HepG2 (cell line): ENCODE data around the gene OTUB2. TPM values are rescaled to one million over a fixed set of nuclear protein-coding genes. Genes with fewer than 3 reads are reported as not detected.
A peak's percentile ranks its signal among the peaks of the same experiment; 100 is the strongest.

Experiments used
- BCL6 ChIP-seq: IDR thresholded peaks from 2 replicates; pipeline ENCODE4 v1.6.1; 2016; ENCODE audit warnings: missing genetic modification reagents, missing compliant biosample characterization
- CAMTA2 ChIP-seq: sonication (generic); formaldehyde crosslinking; IDR thresholded peaks from 2 replicates; pipeline ENCODE4 v1.4.0; 2020; ENCODE audit warnings: mild to moderate bottlenecking, missing genetic modification reagents, borderline replicate concordance
- ISX ChIP-seq: sonication (generic); formaldehyde crosslinking; conservative IDR thresholded peaks from 2 replicates; pipeline ENCODE4 v1.5.0; 2020; ENCODE audit warnings: missing genetic modification reagents
- MAF1 ChIP-seq: sonication (generic); formaldehyde crosslinking; IDR thresholded peaks from 2 replicates; pipeline ENCODE4 v1.5.0; 2020; ENCODE audit warnings: missing genetic modification reagents, borderline replicate concordance
- SATB2 ChIP-seq: sonication (generic); formaldehyde crosslinking; IDR thresholded peaks from 2 replicates; pipeline ENCODE4 v1.5.0; 2020; ENCODE audit warnings: missing genetic modification reagents
- XBP1 ChIP-seq: sonication (generic); formaldehyde crosslinking; IDR thresholded peaks from 2 replicates; pipeline ENCODE4 v1.5.0; 2020; ENCODE audit warnings: missing genetic modification reagents
- YEATS4 ChIP-seq: sonication (generic); formaldehyde crosslinking; IDR thresholded peaks from 2 replicates; pipeline ENCODE4 v1.4.0; 2020; ENCODE audit warnings: missing genetic modification reagents, borderline replicate concordance
- ZFAT ChIP-seq: sonication (generic); formaldehyde crosslinking; conservative IDR thresholded peaks from 2 replicates; pipeline ENCODE4 v1.8.1; 2023; ENCODE audit warnings: missing genetic modification reagents, inconsistent platforms
- ZNF75D ChIP-seq: sonication (generic); formaldehyde crosslinking; IDR thresholded peaks from 2 replicates; pipeline ENCODE4 v1.8.1; 2023; ENCODE audit warnings: missing genetic modification reagents, mild to moderate bottlenecking, borderline replicate concordance
- ZNF878 ChIP-seq: sonication (generic); formaldehyde crosslinking; IDR thresholded peaks from 2 replicates; pipeline ENCODE4 v1.8.1; 2023; ENCODE audit warnings: mild to moderate bottlenecking, missing genetic modification reagents, moderate library complexity
- polyA plus RNA-seq, 8 experiments: library from polyadenylated mRNA; depleted of rRNA in 3 of 8; stranded (reverse) in 7 of 8; unstranded in 1 of 8; fragments of >200 nt; fragmentation: Illumina TruSeq in 4 of 8; extraction: Trizol in 4 of 8; gene quantifications; 2 replicates each; pipeline versions ENCODE4 v1.2.1 to v1.2.3, GENCODE V29; 2011 to 2016; ENCODE audit warnings: low read depth in 4 of 8, missing spikeins in 1 of 8, mixed read lengths in 1 of 8; ENCODE audit not compliant: insufficient read depth in 1 of 8
- total RNA-seq, 5 experiments: library from RNA; depleted of rRNA; stranded (reverse); fragments of >200 nt; fragmentation: Illumina TruSeq; extraction: Trizol; gene quantifications; 2 replicates each; pipeline ENCODE4 v1.2.3, GENCODE V29; 2016; ENCODE audit warnings: low read depth in 1 of 5
- TF ChIP-seq, protein P1 (sequence below): IDR thresholded peaks from 2 replicates; pipeline ENCODE4 v1.6.1; 2016
- TF ChIP-seq, protein P2 (sequence below): sonication (generic); formaldehyde crosslinking; IDR thresholded peaks from 2 replicates; pipeline ENCODE4 v1.4.0; 2020; ENCODE audit warnings: missing genetic modification reagents
- TF ChIP-seq, protein P3 (sequence below): sonication (generic); formaldehyde crosslinking; conservative IDR thresholded peaks from 2 replicates; pipeline ENCODE4 v1.5.0; 2020; ENCODE audit warnings: missing genetic modification reagents

The OTUB2 gene
- total and polyA plus RNA-seq, 2 of the 13 experiments (the other 11 are each of a cell fraction or from before 2014, with no cell fraction given): 2.2 to 2.4 TPM

DNA sequence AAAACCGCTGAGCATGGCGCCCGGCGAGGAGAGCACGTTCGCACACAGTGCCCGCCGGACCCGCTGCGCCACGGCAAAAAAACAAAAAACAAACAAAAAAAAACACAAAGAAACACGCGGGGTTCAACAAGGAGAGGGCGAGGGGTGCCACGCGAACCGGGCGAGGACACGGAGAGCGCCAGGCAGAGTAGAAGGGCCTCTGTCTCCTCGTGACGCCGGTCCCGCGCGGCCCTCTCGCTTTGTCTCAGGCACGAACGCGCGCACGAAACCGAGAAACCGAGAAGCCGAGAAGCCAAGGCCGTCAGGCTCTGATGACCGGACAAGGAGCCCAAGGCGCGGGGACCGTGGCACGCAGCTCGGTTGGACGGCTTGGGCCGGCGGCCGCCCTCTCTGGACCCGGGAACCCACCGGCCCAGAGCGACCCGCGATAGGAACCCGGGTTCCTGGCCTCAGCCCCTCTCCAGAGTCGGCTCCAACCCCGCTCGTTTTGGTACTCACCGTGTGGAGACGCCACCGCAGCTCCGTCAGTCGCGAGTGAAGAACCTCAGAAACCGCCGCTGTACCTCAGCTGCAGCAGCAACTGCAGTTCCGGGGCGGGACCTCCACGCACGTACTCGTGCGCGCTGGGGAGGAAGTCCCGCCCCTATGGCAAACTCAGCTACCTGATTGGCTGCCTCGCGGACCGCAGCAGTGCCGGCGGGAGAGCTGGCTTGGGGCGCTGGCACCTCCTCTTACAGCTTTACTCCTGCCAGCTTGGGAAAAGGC is 54.7 kb downstream of the OTUB2 start, which contains the start of the genes DDX24 and IFI27L1 (continued):
- TF ChIP-seq, protein P1, sequence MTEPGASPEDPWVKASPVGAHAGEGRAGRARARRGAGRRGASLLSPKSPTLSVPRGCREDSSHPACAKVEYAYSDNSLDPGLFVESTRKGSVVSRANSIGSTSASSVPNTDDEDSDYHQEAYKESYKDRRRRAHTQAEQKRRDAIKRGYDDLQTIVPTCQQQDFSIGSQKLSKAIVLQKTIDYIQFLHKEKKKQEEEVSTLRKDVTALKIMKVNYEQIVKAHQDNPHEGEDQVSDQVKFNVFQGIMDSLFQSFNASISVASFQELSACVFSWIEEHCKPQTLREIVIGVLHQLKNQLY (CRISPR knock-in tag): no peak
- no peak for TF ChIP-seq YEATS4 (CRISPR knock-in tag)
- TF ChIP-seq ZNF878 (CRISPR knock-in tag): no peak
- no peak for TF ChIP-seq BCL6 (CRISPR knock-in tag)
- peak; percentile 16; the same call in 1 of the 2 replicates for TF ChIP-seq SATB2 (CRISPR knock-in tag)
- no peak for TF ChIP-seq CAMTA2 (CRISPR knock-in tag)
- TF ChIP-seq ZFAT: no peak
- no peak for TF ChIP-seq ISX (CRISPR knock-in tag)
- TF ChIP-seq, protein P2, sequence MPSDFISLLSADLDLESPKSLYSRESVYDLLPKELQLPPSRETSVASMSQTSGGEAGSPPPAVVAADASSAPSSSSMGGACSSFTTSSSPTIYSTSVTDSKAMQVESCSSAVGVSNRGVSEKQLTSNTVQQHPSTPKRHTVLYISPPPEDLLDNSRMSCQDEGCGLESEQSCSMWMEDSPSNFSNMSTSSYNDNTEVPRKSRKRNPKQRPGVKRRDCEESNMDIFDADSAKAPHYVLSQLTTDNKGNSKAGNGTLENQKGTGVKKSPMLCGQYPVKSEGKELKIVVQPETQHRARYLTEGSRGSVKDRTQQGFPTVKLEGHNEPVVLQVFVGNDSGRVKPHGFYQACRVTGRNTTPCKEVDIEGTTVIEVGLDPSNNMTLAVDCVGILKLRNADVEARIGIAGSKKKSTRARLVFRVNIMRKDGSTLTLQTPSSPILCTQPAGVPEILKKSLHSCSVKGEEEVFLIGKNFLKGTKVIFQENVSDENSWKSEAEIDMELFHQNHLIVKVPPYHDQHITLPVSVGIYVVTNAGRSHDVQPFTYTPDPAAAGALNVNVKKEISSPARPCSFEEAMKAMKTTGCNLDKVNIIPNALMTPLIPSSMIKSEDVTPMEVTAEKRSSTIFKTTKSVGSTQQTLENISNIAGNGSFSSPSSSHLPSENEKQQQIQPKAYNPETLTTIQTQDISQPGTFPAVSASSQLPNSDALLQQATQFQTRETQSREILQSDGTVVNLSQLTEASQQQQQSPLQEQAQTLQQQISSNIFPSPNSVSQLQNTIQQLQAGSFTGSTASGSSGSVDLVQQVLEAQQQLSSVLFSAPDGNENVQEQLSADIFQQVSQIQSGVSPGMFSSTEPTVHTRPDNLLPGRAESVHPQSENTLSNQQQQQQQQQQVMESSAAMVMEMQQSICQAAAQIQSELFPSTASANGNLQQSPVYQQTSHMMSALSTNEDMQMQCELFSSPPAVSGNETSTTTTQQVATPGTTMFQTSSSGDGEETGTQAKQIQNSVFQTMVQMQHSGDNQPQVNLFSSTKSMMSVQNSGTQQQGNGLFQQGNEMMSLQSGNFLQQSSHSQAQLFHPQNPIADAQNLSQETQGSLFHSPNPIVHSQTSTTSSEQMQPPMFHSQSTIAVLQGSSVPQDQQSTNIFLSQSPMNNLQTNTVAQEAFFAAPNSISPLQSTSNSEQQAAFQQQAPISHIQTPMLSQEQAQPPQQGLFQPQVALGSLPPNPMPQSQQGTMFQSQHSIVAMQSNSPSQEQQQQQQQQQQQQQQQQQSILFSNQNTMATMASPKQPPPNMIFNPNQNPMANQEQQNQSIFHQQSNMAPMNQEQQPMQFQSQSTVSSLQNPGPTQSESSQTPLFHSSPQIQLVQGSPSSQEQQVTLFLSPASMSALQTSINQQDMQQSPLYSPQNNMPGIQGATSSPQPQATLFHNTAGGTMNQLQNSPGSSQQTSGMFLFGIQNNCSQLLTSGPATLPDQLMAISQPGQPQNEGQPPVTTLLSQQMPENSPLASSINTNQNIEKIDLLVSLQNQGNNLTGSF: 0 out of 2 replicates have a peak, but pooled peaks have one; percentile 35
- TF ChIP-seq MAF1 (CRISPR knock-in tag): no peak
- no peak for TF ChIP-seq XBP1 (CRISPR knock-in tag)
- TF ChIP-seq, protein P3, sequence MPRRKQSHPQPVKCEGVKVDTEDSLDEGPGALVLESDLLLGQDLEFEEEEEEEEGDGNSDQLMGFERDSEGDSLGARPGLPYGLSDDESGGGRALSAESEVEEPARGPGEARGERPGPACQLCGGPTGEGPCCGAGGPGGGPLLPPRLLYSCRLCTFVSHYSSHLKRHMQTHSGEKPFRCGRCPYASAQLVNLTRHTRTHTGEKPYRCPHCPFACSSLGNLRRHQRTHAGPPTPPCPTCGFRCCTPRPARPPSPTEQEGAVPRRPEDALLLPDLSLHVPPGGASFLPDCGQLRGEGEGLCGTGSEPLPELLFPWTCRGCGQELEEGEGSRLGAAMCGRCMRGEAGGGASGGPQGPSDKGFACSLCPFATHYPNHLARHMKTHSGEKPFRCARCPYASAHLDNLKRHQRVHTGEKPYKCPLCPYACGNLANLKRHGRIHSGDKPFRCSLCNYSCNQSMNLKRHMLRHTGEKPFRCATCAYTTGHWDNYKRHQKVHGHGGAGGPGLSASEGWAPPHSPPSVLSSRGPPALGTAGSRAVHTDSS: no peak
- TF ChIP-seq ZNF75D (CRISPR knock-in tag): no peak; the same call in 1 of the 2 replicates
